Spleen (tissue), 11 donors: ENCODE measurements around the gene KEAP1. TPM values are rescaled to one million over a fixed set of nuclear protein-coding genes. Genes with fewer than 3 reads are reported as not detected.
"Not testable (repeated sequence)": the region's sequence is repeated elsewhere in the genome, so short reads cannot be mapped to it uniquely, and the experiment has no call there.

Source experiments
- DNase-seq: peaks from one replicate; pipeline ENCODE4 v3.0.0-alpha.2; 2020
- H3K27ac ChIP-seq, 8 donors: fragments of 200-600 bp; sonication (generic) in 7 of 8; 1 replicate in 4 of 8; 2 replicates in 4 of 8; pipeline versions ENCODE4 v1.5.0 to v1.8.0; 2016 to 2021; ENCODE audit warnings: inconsistent platforms in 4 of 8, mild to moderate bottlenecking in 4 of 8, moderate library complexity in 1 of 8
- H3K27me3 ChIP-seq, 7 donors: fragments of 200-600 bp; sonication (generic) in 6 of 7; replicated peaks in 1 of 7; 1 replicate in 4 of 7; 2 replicates in 3 of 7; pipeline versions ENCODE4 v1.5.0 to v1.8.0; 2016 to 2021; ENCODE audit warnings: inconsistent platforms in 3 of 7, mild to moderate bottlenecking in 1 of 7
- H3K36me3 ChIP-seq, 6 donors: fragments of 200-600 bp; sonication (generic) in 5 of 6; 1 replicate in 4 of 6; 2 replicates in 2 of 6; pipeline versions ENCODE4 v1.5.0 to v1.8.0; 2016 to 2021; ENCODE audit warnings: inconsistent platforms in 2 of 6
- H3K4me1 ChIP-seq, 6 donors: fragments of 200-600 bp; sonication (generic) in 5 of 6; 1 replicate in 3 of 6; 2 replicates in 3 of 6; pipeline versions ENCODE4 v1.5.0 to v1.8.0; 2016 to 2021; ENCODE audit warnings: inconsistent platforms in 3 of 6
- H3K4me3 ChIP-seq, 8 donors: fragments of 200-600 bp; sonication (generic) in 7 of 8; 1 replicate in 4 of 8; 2 replicates in 4 of 8; pipeline versions ENCODE4 v1.5.0 to v1.8.0; 2016 to 2021; ENCODE audit warnings: inconsistent platforms in 4 of 8, mild to moderate bottlenecking in 4 of 8, moderate library complexity in 2 of 8
- H3K9me3 ChIP-seq, 8 donors: fragments of 200-600 bp; sonication (generic) in 7 of 8; 1 replicate in 4 of 8; 2 replicates in 4 of 8; pipeline versions ENCODE4 v1.5.0 to v1.8.0; 2016 to 2021; ENCODE audit warnings: inconsistent platforms in 4 of 8
- POLR2A ChIP-seq, 3 donors: fragments of 450-650 bp; IDR thresholded peaks; one replicate each; pipeline ENCODE4 v1.5.1; 2017; ENCODE audit warnings: antibody characterized with exemption in 3 of 3, mild to moderate bottlenecking in 1 of 3
- POLR2AphosphoS5 ChIP-seq, 3 donors: sonication (generic); formaldehyde crosslinking; IDR thresholded peaks; one replicate each; pipeline ENCODE4 v1.5.1; 2017; ENCODE audit warnings: antibody characterized with exemption in 3 of 3
- WGBS, 5 donors: extraction: QIAGEN DNeasy Blood & Tissue Kit in 3 of 5; methylation state at CpG; one replicate each; pipeline versions ENCODE4 v1.1.5 to v1.1.7; 2013 to 2018; 5-methylcytosine and 5-hydroxymethylcytosine counted together
- intact Hi-C: fragments of 100-400 bp; cut with DNase I; formaldehyde crosslinking; loops from one replicate; pipeline ENCODE4 v1.15.0; 2023; ENCODE audit warnings: low total_unique reads
- polyA plus RNA-seq, 3 donors: library from polyadenylated mRNA; stranded (reverse); fragments of 200-250 nt; gene quantifications; one replicate each; pipeline ENCODE4 v1.2.1, GENCODE V29; 2013
- total RNA-seq, 7 donors: library from RNA; depleted of rRNA in 3 of 7; stranded (reverse); fragments of >200 nt in 3 of 7; fragmentation: NEBNext Ultra II Directional in 4 of 7; extraction: Animal tissue kit (Norgen Biotek cat#: 25700) in 4 of 7; gene quantifications; one replicate each; pipeline versions ENCODE4 v1.1.0 to v1.2.1, GENCODE V29; 2016 to 2021
- TF ChIP-seq, protein P1 (sequence below), 11 experiments: fragments of 200-600 bp in 7 of 11; fragments of 450-650 bp in 4 of 11; sonication (generic) in 4 of 11; IDR thresholded peaks in 8 of 11; conservative IDR thresholded peaks in 3 of 11; 1 replicate in 7 of 11; 2 replicates in 4 of 11; pipeline versions ENCODE4 v1.4.0 to v1.8.0; 2016 to 2021; ENCODE audit warnings: antibody characterized with exemption in 11 of 11, inconsistent platforms in 4 of 11, mild to moderate bottlenecking in 1 of 11
- donor health status: healthy with polysubstance abuse.
- donor health status: DM: no; HTN: no; CAD: no; lungs with moderate emphysema.
- donor health status: DM: no; HTN: no; CAD: no.
- donor health status: Bipolar disorder and iron deficiency.
- donor health status: healthy.
- donor health status: DM: no; HTN: no; CAD: no.
- donor health status: DM: yes; HTN: yes; CAD: no.

The KEAP1 gene
- total and polyA plus RNA-seq, 10 donors: 33.3 to 59.5 (median 44.2) TPM

DNA sequence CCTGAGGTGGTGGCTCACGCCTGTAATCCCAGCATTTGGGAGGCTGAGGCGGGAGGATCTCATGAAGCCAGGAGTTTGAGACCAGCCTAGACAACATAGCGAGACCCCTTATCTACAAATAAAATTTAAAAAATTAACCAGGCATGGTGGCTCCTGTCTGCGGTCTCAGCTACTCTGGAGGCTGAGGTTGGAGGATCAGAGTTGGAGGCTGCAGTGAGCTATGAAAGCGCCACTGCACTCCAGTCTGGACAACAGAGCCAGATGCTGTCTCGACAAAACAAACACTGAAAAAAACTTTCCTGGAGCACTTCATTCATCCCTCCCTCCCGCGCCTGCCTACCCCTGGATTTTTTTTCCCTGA is 39.9 kb upstream of the KEAP1 start:
- peak overlapping the region in 7 of 8 donors; percentile 90 to 97 (median 95) for H3K27ac ChIP-seq
- 52 to 63% (median 62%) methylated on average over 8 of the region's 8 CpGs for whole genome bisulfite sequencing, 5 donors
- peaks cover 0 to 28% (median 16%) of the 10 kb centered on the region in 6 donors for H3K36me3 ChIP-seq
- no peaks in the 10 kb centered on the region for H3K9me3 ChIP-seq
- H3K4me1 ChIP-seq: peaks cover 9 to 58% (median 32%) of the 10 kb centered on the region in 6 donors
- TF ChIP-seq POLR2AphosphoS5 (IDR thresholded peaks at IDR 0.05) (no peak), POLR2A (IDR thresholded peaks at IDR 0.05) (no peak)
- TF ChIP-seq, protein P1, sequence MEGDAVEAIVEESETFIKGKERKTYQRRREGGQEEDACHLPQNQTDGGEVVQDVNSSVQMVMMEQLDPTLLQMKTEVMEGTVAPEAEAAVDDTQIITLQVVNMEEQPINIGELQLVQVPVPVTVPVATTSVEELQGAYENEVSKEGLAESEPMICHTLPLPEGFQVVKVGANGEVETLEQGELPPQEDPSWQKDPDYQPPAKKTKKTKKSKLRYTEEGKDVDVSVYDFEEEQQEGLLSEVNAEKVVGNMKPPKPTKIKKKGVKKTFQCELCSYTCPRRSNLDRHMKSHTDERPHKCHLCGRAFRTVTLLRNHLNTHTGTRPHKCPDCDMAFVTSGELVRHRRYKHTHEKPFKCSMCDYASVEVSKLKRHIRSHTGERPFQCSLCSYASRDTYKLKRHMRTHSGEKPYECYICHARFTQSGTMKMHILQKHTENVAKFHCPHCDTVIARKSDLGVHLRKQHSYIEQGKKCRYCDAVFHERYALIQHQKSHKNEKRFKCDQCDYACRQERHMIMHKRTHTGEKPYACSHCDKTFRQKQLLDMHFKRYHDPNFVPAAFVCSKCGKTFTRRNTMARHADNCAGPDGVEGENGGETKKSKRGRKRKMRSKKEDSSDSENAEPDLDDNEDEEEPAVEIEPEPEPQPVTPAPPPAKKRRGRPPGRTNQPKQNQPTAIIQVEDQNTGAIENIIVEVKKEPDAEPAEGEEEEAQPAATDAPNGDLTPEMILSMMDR (IDR thresholded peaks at IDR 0.05 in 8 of 11, conservative IDR thresholded peaks at IDR 0.05 in 3 of 11): no peak
- peaks cover 0 to 20% (median 0%) of the 10 kb centered on the region in 7 donors for H3K27me3 ChIP-seq
- intact Hi-C loops: no loop called here
- peak overlapping the region; percentile 73 to 96 (median 88) for H3K4me3 ChIP-seq
- DNase-seq: no peak

- DNase-seq, H3K4me3 ChIP-seq, intact Hi-C loops, H3K36me3 ChIP-seq, H3K27ac ChIP-seq, H3K9me3 ChIP-seq: not testable (repeated sequence)
- Histone ChIP-seq H3K4me1 (peaks cover 0 to 27% (median 12%) of the 10 kb centered on the region in 6 donors), H3K27me3 (peaks cover 0 to 33% (median 0%) of the 10 kb centered on the region in 7 donors)
- 23 to 54% (median 31%) methylated on average over 7 to 9 of the region's 9 CpGs for WGBS, 5 donors
Observed at GRCh38 chr19:10539016-10539415, 35.9 kb upstream of the KEAP1 start.

- Histone ChIP-seq H3K27me3 (peaks cover 0 to 33% (median 0%) of the 10 kb centered on the region in 7 donors), H3K9me3 (no peaks in the 10 kb centered on the region), H3K4me3 (no peak overlapping the region), H3K27ac (no peak overlapping the region), H3K36me3 (no peaks in the 10 kb centered on the region), H3K4me1 (peaks cover 0 to 25% (median 10%) of the 10 kb centered on the region in 6 donors)
- WGBS, 5 donors: 47 to 63% (median 54%) methylated on average over 20 of the region's 20 CpGs
- no peak for TF ChIP-seq POLR2A (IDR thresholded peaks at IDR 0.05)
- TF ChIP-seq, protein P1 (IDR thresholded peaks at IDR 0.05 in 8 of 11, conservative IDR thresholded peaks at IDR 0.05 in 3 of 11): no peak
- no peak for TF ChIP-seq POLR2AphosphoS5 (IDR thresholded peaks at IDR 0.05)
- intact Hi-C loops: no loop called here
- no peak for DNase-seq
Observed at GRCh38 chr19:10538204-10538983, 35.2 kb upstream of the KEAP1 start.

DNA sequence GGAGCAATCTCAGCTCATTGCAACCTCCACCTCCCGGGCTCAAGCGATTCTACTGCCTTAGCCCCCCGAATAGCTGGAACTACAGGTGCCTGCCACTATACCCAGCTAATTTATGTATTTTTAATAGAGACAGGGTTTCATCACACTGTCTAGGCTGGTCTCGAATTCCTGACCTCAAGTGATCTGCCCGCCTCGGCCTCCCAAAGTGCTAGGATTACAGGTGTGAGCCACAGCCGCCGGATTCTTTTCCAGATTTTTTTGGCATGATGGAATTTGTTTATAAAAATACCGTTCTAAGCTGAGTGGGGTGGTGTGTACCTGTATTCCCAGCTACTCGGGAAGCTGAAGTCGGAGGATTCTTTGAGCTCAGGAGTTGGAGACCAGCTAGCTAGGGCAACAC is 34.5 kb upstream of the KEAP1 start:
- intact Hi-C loops: no loop called here
- DNase-seq: no peak

More for the DNA sequence above, 34.5 kb upstream of the KEAP1 start:
- peaks cover 0 to 17% (median 4%) of the 10 kb centered on the region in 6 donors for H3K4me1 ChIP-seq
- no peaks in the 10 kb centered on the region for H3K36me3 ChIP-seq
- TF ChIP-seq, protein P1 (IDR thresholded peaks at IDR 0.05 in 8 of 11, conservative IDR thresholded peaks at IDR 0.05 in 3 of 11): no peak
- TF ChIP-seq POLR2A (IDR thresholded peaks at IDR 0.05): no peak
- TF ChIP-seq POLR2AphosphoS5 (IDR thresholded peaks at IDR 0.05): no peak
- H3K4me3 ChIP-seq: no peak overlapping the region
- WGBS, 5 donors: 86 to 90% (median 87%) methylated on average over 11 of the region's 11 CpGs
- H3K27ac ChIP-seq: no peak overlapping the region
- H3K27me3 ChIP-seq: peaks cover 0 to 33% (median 0%) of the 10 kb centered on the region in 7 donors
- H3K9me3 ChIP-seq: peaks cover 0 to under 1% (median 0%) of the 10 kb centered on the region in 8 donors
